GM12801 (cell line): ENCODE measurements around the gene FBXO47.

Source experiments
- TF ChIP-seq, protein P1 (sequence below): IDR thresholded peaks from one replicate; pipeline ENCODE4 v1.5.1; 2011; ENCODE audit warnings: control low read depth; ENCODE audit not compliant: insufficient read length; ENCODE audit errors: extremely low read depth

The FBXO47 gene

DNA sequence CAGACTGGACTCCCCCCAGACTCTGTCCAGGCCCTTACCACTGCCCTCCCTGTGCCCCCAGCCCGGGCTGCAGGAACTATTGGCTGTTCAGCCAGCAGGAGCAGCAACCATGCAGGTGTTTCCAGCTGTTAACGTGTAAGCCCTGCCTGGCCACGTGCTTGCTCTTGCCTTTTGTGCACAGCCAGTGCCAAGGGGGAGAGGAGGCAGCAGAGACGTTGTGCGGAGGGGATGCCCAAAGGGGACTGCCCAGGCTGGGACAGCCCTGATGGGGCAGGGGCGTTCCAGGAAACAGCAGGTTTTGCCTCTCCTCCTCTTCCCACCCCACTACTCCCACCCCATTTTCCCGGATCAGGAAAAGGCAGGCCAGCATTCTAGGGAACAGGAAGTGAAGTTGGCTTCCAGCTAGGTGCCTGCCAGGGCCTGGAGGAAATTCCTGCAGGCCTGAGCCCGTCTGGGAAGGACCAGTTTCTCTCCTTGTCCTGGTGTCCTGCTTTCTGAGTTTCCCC lies 58.5 kb downstream of the FBXO47 start:
- TF ChIP-seq, protein P1, sequence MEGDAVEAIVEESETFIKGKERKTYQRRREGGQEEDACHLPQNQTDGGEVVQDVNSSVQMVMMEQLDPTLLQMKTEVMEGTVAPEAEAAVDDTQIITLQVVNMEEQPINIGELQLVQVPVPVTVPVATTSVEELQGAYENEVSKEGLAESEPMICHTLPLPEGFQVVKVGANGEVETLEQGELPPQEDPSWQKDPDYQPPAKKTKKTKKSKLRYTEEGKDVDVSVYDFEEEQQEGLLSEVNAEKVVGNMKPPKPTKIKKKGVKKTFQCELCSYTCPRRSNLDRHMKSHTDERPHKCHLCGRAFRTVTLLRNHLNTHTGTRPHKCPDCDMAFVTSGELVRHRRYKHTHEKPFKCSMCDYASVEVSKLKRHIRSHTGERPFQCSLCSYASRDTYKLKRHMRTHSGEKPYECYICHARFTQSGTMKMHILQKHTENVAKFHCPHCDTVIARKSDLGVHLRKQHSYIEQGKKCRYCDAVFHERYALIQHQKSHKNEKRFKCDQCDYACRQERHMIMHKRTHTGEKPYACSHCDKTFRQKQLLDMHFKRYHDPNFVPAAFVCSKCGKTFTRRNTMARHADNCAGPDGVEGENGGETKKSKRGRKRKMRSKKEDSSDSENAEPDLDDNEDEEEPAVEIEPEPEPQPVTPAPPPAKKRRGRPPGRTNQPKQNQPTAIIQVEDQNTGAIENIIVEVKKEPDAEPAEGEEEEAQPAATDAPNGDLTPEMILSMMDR: no peak

DNA sequence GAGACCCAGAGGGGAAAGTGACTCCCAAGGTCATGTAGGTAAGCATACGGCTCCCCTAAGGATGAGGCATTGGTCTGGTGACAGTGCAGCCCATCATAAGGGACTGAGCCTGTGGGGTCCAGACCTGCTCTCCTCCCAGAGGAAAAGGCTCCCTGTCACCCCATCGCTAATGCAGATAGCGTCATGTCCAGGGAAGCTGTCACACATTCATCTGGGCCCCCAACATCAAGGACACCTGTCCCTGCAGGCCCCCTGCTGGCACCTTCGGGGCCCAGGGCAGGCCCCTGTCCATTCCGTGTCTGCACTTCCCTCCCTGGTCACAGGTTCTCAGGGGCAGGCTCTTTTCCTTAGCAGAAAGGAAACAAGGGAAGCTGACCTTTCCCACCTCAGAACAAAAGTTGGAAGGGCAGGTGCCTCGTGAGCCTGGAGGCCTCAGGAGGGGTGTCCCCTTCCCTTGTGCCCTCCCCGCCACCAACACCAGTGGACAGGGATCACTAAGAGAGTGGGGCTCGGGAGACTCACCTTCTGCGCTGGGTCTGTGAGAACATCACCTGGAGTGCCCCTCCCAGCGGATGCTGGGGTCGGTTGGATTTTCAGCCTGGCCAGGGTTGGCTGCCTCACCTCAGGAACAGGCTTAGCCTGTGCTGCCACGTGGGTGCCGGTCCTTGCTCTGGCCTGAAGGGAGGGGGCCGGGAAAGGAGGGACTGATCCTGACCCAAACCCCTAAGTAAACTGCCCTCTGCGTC lies 59.1 kb downstream of the FBXO47 start:
- TF ChIP-seq, protein P1: no peak

DNA sequence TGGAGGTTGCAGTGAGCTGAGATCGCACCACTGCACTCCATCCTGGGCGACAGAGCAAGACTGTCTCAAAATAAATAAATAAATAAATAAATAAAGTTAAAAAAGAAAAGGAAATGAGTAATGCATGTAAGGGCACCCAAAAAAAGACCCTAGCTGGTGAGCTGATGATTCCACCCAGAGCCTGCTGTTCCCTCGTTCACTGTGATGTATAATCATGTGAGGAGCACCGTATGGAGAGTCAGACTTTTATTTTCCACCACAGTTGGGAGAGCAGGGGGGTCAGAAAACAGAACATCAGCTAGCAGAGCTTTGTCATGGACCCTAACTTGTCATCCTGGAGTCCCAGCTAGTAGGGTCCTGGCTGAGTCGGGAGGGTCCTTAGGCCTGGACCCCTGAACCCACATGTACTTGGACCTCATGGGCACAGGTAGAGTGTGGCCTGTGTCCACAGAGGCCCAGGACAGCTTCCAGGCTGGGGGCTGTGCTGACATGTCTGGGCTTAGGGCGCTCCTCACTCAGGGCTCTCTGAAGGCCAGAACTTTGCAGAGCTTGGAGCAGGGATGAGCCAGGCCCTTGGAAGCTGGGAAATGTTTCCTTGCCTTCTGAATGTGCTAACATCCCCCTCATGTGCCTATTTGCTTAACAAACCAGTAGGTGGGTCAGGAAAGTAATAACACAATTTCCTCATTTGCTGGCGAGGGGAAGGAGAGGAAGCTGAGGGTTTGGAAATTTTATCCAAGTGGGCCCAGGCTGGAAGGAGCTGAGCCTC lies 60.6 kb downstream of the FBXO47 start:
- TF ChIP-seq, protein P1: no peak

DNA sequence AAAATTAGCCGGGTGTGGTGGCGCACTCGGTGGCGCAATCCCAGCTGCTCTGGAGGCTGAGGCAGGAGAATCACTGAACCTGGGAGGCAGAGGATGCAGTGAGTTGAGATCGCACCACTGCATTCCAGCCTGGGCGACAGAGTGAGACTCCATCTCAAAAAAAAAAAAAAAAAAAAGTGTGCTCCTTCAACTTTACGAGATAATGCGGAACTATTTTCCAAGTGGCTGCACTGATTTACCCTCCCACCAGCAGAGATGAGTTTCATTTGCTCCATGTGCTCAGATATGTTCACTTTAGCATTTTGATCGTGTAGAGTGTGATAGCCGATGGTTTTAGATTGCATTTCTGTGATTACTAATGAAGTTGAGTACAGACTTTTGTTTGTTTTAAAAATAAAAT lies 61.8 kb downstream of the FBXO47 start:
- TF ChIP-seq, protein P1: no peak

DNA sequence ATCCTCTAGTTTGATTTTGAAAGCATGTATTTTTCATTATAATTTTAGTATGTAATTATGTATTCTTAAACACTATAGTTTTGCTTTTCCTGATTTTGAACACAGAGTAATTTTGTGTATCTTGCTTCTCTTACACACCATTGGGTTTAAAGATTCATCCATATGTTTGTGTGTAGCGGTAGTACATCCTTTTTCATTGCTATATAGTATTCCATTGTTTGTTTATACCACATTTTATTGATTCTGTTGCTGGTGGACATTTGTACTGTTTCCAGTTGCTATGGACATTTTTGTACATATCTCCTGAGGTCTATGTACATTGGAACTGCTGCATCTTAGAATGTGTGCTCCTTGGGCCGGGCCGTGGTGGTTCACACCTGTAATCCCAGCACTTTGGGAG lies 62.3 kb downstream of the FBXO47 start:
- TF ChIP-seq, protein P1: no peak

DNA sequence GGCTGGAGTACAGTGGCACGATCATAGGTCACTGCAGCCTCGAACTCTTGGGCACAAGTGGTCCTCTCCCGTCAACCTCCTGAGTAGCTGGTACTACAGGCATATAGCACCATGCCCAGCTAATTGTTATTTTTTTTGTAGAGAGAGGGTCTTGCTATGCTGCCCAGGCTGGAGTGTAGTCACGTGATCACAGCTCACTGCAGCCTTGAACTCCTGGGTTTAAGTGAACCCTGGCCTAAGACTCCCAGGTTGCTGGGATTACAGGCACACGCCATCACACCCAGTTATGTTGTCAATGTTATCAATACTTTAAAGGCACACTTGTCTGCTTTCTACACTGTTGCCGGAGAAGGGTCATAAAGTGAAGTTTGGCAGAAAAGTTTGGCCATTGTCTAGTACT lies 63.8 kb downstream of the FBXO47 start:
- TF ChIP-seq, protein P1: no peak

DNA sequence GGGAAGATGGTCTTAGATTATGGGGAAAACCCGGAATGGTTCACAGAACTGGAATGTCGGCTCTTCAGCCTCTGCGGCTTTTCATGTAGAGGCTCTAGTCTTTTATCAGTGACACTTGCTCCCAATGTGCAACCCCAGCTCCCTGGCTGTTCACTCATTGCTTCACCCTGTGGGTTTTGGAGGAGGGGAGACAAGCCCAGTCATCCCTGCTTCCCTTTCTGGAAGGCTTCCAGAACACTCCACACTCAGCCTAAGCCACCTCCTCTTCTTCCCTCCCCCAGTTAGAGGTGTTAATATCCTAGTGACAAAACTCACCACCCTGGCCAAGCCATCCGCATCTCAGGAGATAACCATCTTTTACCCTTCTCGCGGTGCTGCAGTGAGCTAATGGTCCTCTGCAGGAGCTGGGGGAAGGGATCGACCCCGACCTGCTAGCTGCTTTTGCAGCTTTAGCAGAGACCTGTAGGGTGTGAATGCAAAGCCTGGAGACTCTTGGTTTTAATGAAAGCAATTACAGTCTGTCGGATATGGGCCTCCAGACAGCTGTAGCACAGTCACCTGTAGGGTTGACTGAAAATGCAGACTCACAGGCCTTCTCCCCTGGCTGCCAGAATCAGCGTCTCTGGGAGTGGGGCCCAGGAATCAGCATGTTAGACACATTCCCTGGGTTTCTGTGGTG lies 66.1 kb downstream of the FBXO47 start:
- TF ChIP-seq, protein P1: no peak
